Coronary artery (tissue), 2 donors: ENCODE data around the gene TPR.

Experiments used
- DNase-seq: peaks from one replicate; pipeline ENCODE4 v3.0.0-alpha.2; 2017; ENCODE audit warnings: low spot score
- H3K27ac ChIP-seq, 2 donors: fragments of 200-600 bp; sonication (generic); one replicate each; pipeline ENCODE4 v1.5.1; 2016 to 2019
- H3K4me3 ChIP-seq: fragments of 200-600 bp; sonication (generic); 2 replicates; pipeline ENCODE4 v1.5.1; 2016; ENCODE audit warnings: mild to moderate bottlenecking, moderate library complexity
- TF ChIP-seq, protein P1 (sequence below): fragments of 200-600 bp; sonication (generic); IDR thresholded peaks from one replicate; pipeline ENCODE4 v1.5.1; 2019; ENCODE audit warnings: antibody characterized with exemption

Gene TPR

DNA sequence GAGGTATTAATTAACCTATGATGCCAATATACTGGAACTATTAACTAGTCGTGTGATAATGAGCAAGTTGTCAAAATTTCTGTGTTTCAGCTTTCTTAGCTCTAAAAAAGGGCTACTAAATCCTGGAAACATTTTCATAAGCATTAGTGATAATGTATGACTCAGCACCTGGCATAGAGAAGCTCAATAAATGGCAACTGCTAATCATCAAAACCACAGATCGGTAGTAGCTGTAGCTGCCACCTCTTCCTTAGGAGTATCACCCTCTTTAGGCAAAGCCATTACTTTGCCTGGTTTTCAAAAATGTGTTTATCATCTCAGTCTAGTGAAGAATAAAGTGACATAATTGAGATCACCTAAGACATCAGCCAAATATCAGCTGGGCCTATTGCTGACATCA is 75.5 kb downstream of the TPR start:
- DNase-seq: no peak
- no peak overlapping the region for H3K27ac ChIP-seq
- H3K4me3 ChIP-seq: no peak overlapping the region
- TF ChIP-seq, protein P1, sequence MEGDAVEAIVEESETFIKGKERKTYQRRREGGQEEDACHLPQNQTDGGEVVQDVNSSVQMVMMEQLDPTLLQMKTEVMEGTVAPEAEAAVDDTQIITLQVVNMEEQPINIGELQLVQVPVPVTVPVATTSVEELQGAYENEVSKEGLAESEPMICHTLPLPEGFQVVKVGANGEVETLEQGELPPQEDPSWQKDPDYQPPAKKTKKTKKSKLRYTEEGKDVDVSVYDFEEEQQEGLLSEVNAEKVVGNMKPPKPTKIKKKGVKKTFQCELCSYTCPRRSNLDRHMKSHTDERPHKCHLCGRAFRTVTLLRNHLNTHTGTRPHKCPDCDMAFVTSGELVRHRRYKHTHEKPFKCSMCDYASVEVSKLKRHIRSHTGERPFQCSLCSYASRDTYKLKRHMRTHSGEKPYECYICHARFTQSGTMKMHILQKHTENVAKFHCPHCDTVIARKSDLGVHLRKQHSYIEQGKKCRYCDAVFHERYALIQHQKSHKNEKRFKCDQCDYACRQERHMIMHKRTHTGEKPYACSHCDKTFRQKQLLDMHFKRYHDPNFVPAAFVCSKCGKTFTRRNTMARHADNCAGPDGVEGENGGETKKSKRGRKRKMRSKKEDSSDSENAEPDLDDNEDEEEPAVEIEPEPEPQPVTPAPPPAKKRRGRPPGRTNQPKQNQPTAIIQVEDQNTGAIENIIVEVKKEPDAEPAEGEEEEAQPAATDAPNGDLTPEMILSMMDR: no peak

- Histone ChIP-seq H3K27ac (no peak overlapping the region), H3K4me3 (no peak overlapping the region)
- TF ChIP-seq, protein P1: no peak
These were observed 76.2 kb downstream of the TPR start for GRCh38 chr1:186298851-186299250.

DNA sequence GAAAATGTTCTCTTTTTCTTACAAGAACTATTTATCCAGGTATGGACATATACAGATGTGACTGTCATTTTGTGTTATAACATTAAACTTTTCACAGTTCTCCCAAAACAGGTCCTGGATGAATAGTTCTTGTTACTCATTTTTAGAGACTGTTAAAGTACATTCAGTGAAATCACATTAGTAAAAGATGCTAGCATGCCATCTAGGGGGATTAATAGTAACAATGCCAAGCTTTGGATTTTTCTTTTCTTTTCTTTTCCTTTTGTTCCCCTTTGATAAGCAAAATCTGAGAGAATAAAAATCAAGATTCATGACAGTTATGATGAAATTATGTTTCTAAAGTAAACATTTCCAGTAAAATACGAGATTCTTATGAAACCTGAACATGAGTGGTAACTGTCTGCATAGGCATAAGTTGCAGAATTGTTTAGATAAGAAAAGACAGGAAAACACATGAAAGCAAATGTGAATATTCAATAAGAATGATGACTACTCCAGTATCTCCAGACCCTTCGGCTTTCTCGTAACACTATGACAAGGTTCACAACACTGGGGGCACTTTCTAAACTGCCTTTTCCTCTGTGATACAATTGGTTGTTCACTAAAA is 77.5 kb downstream of the TPR start:
- H3K4me3 ChIP-seq: no peak overlapping the region
- no peak overlapping the region for H3K27ac ChIP-seq
- TF ChIP-seq, protein P1: no peak
- no peak for DNase-seq

More at GRCh38 chr1:186298851-186299250, 76.2 kb downstream of the TPR start:
- DNase-seq: no peak

- TF ChIP-seq, protein P1: no peak
- Histone ChIP-seq H3K27ac (no peak within 1 kb of the TSS), H3K4me3 (no peak within 1 kb of the TSS)
- no peak for DNase-seq
These were observed 79.1 kb downstream of the TPR start, which contains the start of gene PRG4 for GRCh38 chr1:186295980-186296379. PRG4 (plus strand) TSS chr1:186296279.

GRCh38 chr1:186292875-186293274 is 82.2 kb downstream of the TPR start:
- TF ChIP-seq, protein P1: no peak
- Histone ChIP-seq H3K27ac (no peak overlapping the region), H3K4me3 (no peak overlapping the region)
- no peak for DNase-seq

- H3K4me3 ChIP-seq: no peak overlapping the region
- no peak overlapping the region for H3K27ac ChIP-seq
- DNase-seq: no peak
- TF ChIP-seq, protein P1: no peak
These were observed 83.8 kb downstream of the TPR start for GRCh38 chr1:186291271-186291670.

DNA sequence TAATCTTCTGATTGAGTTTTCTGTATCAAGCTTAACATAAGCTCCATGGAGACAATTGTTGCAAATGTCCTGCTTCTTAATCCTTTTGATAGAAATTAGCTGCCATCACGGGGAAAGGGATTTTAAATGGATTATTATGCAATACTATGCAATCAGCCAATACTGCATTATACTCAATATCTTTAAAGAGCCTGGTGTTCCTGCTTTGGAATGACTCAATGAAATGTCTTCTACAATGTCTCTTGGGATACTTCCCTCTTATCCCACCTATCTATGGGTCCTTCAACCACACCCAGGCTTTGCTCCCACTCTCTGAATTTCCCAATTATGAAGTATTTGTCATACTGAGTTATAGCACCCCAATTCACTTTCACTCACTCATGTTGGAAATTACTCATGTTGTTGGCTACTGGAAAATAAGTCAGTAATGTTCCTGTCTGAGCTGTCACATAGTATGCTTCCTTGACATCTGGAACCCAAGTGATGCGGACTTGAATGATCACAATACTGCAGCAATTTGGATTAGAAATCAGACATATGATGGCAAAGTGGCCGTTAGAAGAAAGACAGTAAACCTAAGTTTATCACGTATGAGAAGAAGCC is 85.0 kb downstream of the TPR start:
- TF ChIP-seq, protein P1: no peak

More for the DNA sequence above, 85.0 kb downstream of the TPR start:
- Histone ChIP-seq H3K4me3 (no peak overlapping the region), H3K27ac (no peak overlapping the region)
- no peak for DNase-seq
